Activated CD4-positive, alpha-beta T cell treated with anti-CD3 and anti-CD28 coated beads for 4 hours (primary cell): ENCODE measurements around the gene ADGRB3.
"Not testable (repeated sequence)": the region's sequence is repeated elsewhere in the genome, so short reads cannot be mapped to it uniquely, and the experiment has no call there.

Experiments used
- DNase-seq, 2 donors: peaks; one replicate each; pipeline ENCODE4 v3.0.0-alpha.2; 2020

The ADGRB3 gene

GRCh38 chr6:69370763-69371162 lies 735.7 kb downstream of the ADGRB3 start:
- no peak for DNase-seq

- DNase-seq = no peak
These were observed 743.2 kb downstream of the ADGRB3 start for GRCh38 chr6:69378326-69378725.

DNA sequence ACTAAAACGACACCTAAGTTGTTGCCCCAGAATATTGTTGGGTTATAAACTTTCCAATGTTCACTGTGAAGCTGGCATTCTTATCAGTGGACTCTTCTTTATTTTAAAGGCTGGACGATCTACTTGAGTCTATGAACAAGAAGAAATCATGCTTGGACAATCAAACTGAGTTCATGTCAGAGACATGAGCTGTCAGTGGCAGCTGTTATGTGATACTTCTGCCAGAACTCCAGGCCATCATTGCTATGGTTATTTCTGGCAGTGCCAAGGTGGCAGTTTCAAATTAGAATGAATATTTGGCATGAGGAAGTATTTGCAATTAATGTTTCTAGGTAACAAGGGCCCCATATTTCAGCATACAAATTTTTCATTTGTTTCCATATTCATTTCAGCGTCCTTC lies 744.4 kb downstream of the ADGRB3 start:
- no peak for DNase-seq

DNA sequence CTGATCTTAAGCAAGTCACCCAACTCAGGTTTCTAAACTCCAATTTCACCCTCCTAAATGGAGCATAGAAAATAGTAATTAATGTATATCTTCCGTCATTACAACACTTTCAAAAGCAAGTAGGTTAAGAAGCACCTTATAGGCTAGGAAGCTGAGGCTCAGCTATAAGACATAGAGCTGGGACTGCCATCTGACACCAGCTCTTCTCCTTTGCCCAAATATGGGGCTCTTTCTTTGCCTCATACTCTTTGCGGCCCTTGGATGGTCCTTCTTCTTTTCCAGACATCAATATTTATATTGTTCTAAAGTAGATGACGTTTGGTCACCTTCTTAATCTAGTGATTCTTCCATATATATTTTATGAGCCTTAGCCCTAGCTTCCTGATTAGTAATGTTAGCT lies 748.5 kb downstream of the ADGRB3 start:
- no peak for DNase-seq

DNA sequence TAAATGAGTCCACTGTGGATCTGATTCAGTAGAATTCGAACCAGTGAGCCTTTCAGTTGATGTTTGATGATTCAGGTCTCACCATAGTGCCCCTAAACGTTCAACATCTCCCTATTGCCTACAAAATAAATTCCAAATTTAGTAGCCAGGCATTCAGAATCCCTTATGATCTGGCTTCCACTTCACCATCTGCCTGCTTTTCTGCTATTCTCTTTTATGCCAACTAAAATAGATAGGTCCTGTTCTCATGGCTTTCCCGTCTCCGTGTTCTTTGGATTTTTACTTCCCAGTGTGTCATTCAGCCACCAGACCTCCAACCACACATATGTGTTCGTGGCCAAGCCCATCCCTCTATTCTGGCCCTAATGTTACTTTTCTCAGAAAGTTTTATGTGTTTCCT lies 751.3 kb downstream of the ADGRB3 start:
- DNase-seq = no peak

DNA sequence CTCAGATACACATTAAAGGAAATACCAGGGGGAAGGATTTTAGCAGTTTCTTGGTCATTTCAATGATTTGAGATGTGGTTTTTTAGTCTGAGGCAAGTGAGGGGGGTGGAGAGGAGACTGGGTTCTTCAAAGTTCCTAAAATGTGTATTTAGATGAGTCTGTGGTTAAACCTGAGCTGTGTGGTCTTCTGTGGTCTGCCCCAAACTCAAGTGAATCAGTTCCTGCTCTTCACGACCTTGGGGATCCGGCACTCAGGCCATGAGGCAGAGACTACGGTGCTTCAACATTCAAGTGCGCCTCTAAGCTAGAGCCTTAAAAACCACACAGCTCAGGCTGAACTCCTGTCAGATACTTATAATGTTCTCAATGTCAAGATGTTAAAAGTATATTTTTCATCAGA lies 755.0 kb downstream of the ADGRB3 start:
- no peak for DNase-seq

DNA sequence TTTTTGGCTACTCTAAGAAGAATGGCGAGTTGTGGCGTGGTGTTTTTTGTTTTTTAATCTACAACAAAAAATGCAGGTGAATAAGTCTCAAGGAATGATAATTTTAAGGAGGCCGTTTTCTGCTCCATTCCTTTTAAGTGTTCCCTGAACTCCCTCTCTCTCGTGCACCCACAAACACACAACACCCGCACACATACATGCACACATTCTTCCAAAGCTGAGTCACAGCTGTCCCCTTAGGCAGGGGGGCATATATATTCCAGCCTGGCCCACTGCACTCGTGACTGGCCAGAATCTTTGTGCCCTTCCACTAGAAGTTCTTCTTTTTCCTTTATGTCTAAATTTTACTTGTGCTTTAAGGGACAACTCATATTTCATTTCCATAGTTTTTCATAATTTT lies 756.0 kb downstream of the ADGRB3 start:
- DNase-seq = no peak

DNA sequence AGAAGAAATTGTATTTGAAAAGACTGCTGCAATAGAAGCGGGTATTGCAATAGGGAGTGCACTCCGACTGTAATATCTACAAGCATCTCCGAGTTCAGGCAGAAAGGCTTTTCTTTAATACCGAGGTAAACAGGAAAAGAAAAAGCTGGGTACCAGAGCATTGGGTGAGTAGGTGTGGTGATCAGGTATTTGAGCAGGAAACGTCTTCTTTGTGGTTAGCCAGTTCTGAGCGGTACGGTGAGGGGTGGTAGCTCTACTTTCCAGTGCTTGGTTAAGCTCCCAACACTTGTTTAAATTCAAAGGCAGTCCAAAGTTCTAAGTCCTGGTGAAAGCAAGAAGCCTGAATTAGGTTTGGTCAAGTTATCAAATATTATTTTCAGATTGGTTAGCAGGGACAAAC lies 757.7 kb downstream of the ADGRB3 start:
- no peak for DNase-seq

DNA sequence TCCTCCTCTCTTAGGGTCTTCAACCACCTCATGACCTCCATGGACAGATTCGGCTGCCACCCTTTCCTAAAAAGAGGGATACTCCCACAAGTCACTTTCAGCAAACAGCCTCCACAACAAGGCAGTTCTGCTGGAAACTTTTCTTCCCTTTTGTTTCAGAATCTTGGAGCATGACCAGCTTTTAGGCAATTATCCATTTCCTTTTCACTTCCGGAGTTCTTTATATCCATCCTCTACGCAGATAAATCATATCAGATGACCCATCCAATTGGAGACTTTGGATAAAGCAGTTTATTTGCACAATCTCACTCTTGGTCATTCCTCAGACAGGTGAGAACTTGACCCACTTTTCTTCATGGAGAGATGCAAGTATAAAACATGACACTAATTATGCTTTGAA lies 763.2 kb downstream of the ADGRB3 start:
- DNase-seq = no peak

- no peak for DNase-seq
These were observed 763.6 kb downstream of the ADGRB3 start for GRCh38 chr6:69398729-69399128.

DNA sequence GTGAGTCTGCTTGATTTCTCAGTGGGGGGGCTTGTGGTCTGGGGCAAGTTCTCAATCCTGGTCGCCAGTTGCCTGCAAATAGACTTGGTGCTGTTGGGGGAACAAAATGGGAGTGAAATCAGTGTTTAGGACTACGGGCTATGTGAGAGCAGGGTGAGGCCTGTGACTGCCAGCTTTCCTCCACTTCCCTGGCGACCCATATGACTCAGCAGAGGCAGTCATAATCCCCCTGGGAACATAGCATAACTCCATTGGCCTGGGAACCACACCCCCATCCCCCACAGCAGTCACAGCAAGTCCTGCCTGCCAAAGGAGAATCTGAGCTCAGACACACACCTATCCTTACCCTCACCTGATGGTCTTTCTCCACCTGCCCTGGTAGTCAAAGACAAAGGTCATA lies 773.8 kb downstream of the ADGRB3 start:
- DNase-seq = no peak

DNA sequence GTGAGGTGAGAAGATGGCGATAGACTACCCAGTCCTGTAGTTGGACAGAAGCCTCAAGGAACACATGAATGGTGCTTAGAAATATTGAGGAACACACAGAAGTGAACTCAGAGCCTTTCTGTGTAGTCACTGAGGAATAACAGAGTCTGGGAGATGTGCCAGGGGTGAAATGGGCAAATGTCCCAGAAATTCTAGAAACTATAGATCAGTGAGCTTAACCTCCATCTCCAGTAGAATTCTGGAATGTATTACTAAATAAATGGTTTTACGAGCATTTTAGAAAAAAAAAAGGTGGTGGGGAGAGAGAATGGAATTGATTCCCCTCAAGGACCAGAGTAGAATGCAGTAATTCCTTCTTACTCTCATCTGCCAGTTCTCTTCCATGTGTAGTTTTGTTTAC lies 781.7 kb downstream of the ADGRB3 start:
- no peak for DNase-seq

- no peak for DNase-seq
These were observed 786.2 kb downstream of the ADGRB3 start for GRCh38 chr6:69421269-69421668.

DNA sequence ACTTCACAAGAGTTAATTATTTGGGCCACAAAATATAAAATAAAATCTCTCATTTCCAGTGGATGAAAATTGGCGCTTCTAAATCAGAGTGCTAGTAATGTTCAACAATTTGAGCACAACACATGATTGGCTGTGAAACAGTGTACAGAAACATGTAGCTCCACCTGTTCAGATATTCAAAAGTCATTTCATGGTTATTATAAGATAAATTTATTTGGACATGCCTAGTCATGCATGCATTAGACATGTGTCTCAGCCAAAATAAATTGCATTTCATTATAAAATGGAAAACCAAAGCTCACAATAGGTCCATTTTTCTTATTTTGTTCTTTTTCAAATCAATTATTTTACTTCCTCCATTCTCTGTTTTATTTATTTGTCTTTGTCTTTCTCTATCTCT lies 786.9 kb downstream of the ADGRB3 start:
- DNase-seq = no peak

- DNase-seq = no peak
These were observed 787.4 kb downstream of the ADGRB3 start for GRCh38 chr6:69422475-69422874.

DNA sequence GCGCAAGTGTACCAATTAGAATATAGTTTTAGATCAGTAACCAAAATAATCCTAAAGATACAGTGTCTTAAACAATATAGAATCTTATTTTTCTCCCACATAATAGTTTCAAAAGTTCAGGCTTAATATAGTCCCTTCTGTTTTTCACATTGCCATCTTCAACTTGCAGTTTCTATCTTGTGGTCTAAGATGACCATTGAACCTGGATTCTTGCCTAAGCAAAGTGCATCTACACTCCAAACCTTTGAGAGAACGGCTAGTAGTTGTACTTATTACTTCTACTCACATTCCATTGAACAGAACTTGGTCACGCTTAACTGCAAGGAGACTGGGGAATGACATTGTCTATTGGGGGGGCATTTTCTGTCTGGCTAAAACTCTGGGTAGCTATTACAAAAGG lies 788.7 kb downstream of the ADGRB3 start:
- DNase-seq = no peak

GRCh38 chr6:69424581-69424980 lies 789.5 kb downstream of the ADGRB3 start:
- no peak for DNase-seq

GRCh38 chr6:69427882-69428281 lies 792.8 kb downstream of the ADGRB3 start:
- DNase-seq = no peak

DNA sequence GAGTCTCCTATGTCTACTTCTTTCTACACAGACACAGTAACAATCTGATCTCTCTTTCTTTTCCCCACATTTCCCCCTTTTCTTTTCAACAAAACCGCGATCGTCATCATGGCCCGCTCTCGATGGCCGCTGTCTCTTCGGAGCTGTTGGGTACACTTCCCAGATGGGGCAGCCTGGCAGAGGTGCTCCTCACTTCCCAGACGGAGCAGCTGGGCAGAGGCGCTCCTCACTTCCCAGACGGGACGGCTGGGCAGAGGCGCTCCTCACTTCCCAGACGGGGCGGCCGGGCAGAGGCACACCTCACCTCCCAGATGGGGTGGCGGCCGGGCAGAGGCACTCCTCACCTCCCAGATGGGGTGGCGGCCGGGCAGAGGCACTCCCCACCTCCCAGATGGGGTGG lies 797.1 kb downstream of the ADGRB3 start:
- DNase-seq = not testable (repeated sequence)

DNA sequence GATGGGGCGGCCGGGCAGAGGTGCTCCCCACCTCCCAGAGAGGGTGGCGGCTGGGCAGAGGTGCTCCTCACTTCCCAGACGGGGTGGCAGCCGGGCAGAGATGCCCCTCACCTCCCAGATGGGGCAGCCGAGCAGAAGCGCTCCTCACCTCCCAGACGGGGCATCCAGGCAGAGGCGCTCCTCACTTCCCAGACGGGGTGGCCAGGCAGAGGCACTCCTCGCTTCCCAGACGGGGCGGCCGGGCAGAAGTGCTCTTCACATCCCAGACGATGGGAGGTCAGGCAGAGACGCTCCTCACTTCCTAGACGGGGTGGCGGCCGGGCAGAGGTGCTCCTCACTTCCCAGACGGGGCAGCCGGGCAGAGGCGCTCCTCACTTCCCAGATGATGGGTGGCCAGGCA lies 798.0 kb downstream of the ADGRB3 start:
- not testable (repeated sequence) for DNase-seq

GRCh38 chr6:69438113-69438512 lies 803.0 kb downstream of the ADGRB3 start:
- no peak for DNase-seq
